RWPE1 (cell line): ENCODE results near the gene HEATR9.

Experiments used
- CTCF ChIA-PET: fragments of 350-600 bp; sonication (Branson Sonifier 250); formaldehyde crosslinking; extraction: SDS; loops from one replicate; lab custom pipeline; 2021; lab: Yijun Ruan, JAX
- POLR2A ChIA-PET: fragments of 400-600 bp; formaldehyde crosslinking; extraction: SDS; loops from one replicate; lab custom pipeline; 2020; ENCODE audit warnings: antibody characterized with exemption; ENCODE audit not compliant: low non-redundant PET; lab: Yijun Ruan, JAX
- DNase-seq: peaks from one replicate; pipeline ENCODE4 v3.0.0; 2012; ENCODE audit warnings: low spot score
- H3K27ac ChIP-seq: fragments of 450-650 bp; 2 replicates; pipeline ENCODE4 v1.5.1; 2017
- CTCF ChIP-seq: fragments of 450-650 bp; conservative IDR thresholded peaks from 2 replicates; pipeline ENCODE4 v1.5.1; 2017; ENCODE audit warnings: low read depth, mild to moderate bottlenecking

HEATR9 gene

GRCh38 chr17:35865412-35866340, 3.0 kb downstream of the HEATR9 start:
- ChIA-PET CTCF (interaction anchor here (1.3 kb wide), 1 partner anchor 16 kb away, joined by 3 read pairs; no protein-coding TSS in a partner anchor), POLR2A (interaction anchor here (0.6 kb wide), 1 partner anchor 17 kb away, joined by 4 read pairs; no protein-coding TSS in a partner anchor)
- no peak overlapping the region for H3K27ac ChIP-seq
- DNase-seq: peak; percentile 47
- TF ChIP-seq CTCF: no peak

- no peak for TF ChIP-seq CTCF
- ChIA-PET CTCF (no interaction called here), POLR2A (no interaction called here)
- H3K27ac ChIP-seq: no peak overlapping the region
- no peak for DNase-seq
These were observed 3.8 kb downstream of the HEATR9 start for GRCh38 chr17:35864853-35865252.

DNA sequence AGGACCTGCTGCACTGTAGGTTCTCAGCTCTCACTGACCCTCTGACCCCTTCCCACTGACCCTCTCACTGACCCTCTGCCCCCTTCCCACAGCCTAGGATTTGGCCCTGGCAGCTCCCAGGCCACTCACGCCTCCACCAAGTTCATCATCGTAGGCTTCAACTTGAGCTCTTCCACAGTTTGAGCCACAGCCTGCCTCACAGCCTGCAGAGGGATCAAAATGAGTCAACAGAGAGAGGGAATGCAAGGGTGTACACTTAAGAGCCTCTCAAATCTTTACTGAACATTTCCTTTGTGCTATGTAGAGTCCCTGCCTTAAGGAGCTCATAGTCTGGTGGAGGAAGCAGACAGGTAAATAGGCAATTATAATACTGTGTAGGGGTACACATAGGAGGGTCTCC, 12.1 kb downstream of the HEATR9 start:
- TF ChIP-seq CTCF: no peak
- POLR2A ChIA-PET: interaction anchor here (0.8 kb wide), 1 partner anchor 15 kb away, joined by 3 read pairs; no protein-coding TSS in a partner anchor
- CTCF ChIA-PET: no interaction called here
- H3K27ac ChIP-seq: no peak overlapping the region
- DNase-seq: no peak

GRCh38 chr17:35855965-35856364, 12.7 kb downstream of the HEATR9 start:
- ChIA-PET CTCF (no interaction called here), POLR2A (no interaction called here)
- DNase-seq: no peak
- H3K27ac ChIP-seq: no peak overlapping the region
- TF ChIP-seq CTCF: no peak

DNA sequence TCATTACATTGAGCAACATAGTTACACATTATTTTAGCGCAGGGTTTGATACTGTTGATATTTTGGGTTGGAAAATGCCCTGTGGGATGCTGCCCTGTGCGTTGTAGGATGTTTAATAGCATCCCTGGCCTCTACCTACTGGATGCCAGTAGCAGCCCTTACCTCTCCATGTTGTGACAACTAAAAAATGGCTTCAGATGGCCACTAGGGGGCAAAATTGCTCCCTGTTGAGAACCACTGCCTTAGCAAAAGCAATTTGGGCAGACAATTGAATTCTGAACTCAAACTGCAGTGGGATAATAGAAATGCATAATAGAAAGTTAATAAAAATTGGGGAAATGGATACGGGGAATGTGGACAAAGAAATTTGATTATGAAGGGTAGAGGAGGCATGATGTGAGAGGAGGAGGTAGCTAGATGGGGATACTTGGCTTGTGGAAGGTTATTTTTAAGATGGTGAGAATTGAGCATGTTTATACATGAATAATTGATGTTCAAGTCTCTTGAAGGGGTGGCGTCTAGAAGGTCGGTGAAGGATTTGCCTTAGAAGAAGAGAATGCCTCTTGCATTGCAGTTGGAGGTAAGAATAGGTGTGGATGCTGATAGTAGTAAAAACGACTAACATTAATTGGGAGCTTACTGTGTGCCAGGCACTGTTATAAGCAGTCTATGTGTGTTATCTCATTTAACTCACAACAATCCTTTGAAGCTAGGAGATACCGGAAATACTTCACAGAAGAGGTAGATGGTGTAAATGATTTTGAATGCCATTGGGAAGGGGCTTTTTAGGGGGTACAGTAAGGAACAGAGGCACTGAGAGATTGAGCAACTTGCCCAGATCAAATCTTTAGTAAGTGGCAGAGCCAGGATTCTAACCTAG, 19.0 kb downstream of the HEATR9 start:
- H3K27ac ChIP-seq: no peak overlapping the region
- CTCF ChIA-PET: interaction anchor here (0.6 to 1.0 kb wide), 3 partner anchors 9 to 299 kb away, joined by 3 to 5 read pairs (median 3); no protein-coding TSS in a partner anchor
- TF ChIP-seq CTCF: peak; percentile 65
- POLR2A ChIA-PET: no interaction called here
- peak; percentile 44 for DNase-seq
